Measurements from ENCODE around the gene MESP2.

The MESP2 gene, protein sequence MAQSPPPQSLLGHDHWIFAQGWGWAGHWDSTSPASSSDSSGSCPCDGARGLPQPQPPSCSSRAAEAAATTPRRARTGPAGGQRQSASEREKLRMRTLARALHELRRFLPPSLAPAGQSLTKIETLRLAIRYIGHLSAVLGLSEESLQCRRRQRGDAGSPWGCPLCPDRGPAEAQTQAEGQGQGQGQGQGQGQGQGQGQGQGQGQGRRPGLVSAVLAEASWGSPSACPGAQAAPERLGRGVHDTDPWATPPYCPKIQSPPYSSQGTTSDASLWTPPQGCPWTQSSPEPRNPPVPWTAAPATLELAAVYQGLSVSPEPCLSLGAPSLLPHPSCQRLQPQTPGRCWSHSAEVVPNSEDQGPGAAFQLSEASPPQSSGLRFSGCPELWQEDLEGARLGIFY

DNA sequence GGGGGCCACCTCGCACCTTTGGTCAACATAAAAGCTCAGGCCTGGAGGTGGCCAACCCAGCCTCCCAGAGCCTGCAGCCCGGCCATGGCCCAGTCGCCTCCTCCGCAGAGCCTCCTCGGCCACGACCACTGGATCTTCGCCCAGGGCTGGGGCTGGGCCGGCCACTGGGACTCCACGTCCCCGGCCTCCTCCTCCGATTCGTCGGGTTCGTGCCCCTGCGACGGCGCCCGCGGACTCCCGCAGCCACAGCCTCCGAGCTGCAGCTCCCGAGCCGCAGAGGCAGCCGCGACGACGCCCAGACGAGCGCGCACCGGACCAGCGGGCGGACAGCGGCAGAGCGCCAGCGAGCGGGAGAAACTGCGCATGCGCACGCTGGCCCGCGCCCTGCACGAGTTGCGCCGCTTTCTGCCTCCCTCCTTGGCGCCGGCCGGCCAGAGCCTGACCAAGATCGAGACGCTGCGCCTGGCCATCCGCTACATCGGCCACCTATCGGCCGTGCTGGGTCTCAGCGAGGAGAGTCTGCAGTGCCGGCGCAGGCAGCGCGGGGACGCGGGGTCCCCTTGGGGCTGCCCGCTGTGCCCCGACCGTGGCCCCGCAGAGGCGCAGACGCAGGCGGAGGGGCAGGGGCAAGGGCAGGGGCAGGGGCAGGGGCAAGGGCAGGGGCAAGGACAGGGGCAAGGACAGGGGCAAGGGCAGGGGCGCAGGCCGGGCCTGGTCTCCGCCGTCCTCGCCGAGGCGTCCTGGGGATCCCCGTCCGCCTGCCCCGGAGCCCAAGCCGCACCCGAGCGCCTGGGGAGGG, at the start of gene MESP2:
Gene MESP2, plus strand, starts transcription at position 59 of the 799 bp plus-strand sequence. Its CDS starts 26 bp downstream, at position 85.
- peak; percentile 41 for DNase-seq

DNA sequence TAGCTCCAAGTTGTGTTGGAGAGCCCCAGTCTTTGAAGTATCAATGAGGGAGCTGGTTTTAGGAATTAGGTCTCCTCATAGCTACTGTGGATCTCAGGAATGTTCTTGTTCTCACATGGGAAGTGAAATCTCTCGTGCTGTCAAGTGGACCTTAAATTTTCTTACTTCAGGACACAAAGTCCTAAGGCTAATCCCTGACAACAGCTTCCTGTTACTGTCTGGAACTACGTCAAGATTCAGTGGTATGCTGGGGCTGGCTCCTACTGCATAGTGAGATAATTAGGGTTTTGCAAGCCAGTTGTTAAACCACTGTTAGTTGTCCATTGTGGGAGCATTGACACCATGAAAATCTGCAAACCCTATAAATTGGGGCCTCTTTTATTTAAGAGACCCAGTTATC, 47.9 kb upstream of the MESP2 start:
- no peak for DNase-seq

DNA sequence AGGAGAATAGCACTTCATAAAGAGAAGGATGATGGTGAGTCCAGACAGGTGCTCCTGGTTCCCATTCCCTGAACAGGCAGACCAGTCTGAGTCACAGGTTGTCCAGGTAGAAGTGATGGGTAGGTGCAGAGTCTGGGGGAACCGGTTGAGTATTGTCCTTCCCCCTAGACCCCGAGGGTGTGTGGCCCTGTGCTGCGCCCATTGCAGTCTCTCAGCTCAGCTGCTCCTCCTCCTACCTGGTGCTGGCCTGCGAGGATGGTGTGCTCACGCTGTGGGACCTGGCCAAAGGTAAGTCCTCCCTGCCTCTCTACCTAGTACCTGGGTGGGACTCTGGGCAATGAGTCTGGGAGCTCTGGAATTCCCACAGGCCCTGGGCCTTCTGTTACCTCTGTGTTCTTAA, 44.9 kb upstream of the MESP2 start:
- DNase-seq, result no peak

DNA sequence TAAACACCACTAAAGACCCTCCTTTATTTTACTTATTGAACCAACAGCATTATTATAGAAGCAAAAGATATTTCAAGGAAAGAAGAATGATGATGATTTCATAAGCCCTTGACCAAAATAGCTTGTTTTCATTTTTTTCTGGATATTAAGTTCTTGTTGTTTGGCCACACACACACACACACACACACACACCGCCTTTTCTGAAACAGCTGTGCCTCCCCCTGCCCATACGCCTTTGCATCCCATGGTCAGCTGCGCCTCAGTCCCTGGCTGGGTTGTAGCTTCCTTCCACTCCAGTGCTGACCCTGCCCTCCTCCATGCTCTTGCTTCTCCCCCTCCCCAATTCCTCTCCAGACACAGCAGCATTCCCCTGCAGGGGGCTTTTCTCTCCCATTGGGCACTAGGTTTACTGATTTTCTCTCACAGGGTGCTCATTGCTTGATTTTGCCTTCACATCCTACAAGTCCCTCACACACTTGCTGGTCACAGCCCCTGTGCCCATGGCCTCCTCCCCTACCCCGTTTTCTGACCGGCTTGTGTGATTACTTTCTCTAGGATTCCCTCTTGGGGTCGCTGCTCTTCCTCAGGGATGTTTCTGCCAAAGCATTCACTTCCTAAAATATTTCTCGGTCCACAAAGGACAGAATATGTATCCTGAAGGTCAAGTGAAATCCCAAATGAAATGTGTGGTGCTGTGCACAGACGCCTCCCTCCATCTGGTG, 43.5 kb upstream of the MESP2 start:
- DNase-seq, result no peak

DNA sequence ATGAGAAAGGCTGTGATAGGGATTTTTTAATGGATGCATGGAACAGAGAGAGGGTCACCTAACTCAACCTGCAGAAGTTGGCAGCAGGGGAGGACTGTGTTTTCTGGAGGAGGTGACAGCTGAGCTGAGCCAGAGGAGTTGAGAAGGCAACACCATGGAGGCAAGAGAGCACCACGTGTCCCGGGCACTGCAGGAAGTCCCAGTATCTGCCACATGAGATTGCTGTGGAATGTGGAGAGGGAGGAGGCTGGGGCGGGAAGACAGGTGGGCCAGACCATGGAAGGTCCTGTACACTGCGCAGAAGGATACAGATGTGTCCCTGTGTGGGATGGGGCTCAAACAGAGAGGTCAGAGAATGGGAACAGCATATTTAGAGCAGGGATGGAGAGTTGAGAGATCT, 40.4 kb upstream of the MESP2 start:
- DNase-seq, result no peak

DNA sequence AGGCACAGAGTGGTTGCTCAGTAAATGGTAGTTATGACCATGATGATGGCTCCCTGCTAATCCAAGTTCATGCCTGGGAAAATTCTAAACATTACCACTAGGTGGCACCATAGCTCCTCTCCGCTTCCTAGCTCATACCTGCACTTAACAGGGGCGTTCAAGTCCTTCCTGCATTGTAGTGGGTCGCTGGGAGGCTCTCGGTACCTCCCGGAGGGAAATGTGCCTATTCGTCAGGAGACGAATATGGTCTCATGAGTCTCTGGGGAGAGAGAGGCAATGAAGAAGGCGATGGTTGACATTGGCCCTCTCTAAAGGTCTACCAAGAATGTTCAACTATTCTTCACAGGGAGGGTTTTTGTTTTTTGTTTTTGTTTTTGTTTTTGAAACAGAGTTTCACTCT, 36.0 kb upstream of the MESP2 start:
- peak; percentile 26 for DNase-seq

DNA sequence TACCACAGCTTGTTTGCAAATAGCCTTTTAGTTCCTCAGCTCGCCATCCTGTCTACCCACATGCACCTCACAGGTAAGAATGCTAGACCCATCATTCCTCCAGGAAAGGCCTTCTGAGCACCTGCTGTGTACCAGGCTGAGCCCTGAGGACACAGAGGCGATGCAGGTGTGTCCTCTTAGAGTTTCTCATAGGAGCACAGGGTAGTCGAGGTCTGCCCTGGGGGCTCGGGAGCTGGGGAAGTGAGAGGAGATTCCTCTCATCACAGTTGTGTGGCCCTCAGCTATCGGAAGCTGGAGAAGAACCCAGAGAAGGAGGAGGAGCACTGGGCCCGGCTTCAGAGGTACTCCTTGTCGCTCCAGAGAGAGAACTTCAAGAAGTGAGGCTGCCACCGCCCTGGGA, 33.1 kb upstream of the MESP2 start:
- DNase-seq, result no peak

DNA sequence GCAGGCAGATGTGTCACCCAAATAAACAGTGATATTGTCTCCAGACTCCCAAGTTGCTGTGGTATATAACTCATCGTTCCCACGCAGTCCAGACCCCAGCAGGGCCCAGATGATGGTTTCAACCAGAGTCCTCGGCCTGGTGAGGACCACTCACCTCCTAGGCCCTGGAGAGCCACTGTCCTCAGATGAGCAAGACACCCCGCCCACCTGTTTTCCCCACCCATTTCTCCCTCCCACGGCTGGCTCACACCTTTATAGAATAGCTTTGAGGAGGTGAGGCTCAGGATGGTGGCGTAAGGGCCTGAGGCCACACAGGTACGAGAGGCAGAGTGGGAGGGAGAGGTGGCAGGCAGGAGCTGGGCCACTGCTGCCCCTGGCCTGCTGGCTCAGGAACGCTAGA, 32.5 kb upstream of the MESP2 start:
- DNase-seq, result no peak

DNA sequence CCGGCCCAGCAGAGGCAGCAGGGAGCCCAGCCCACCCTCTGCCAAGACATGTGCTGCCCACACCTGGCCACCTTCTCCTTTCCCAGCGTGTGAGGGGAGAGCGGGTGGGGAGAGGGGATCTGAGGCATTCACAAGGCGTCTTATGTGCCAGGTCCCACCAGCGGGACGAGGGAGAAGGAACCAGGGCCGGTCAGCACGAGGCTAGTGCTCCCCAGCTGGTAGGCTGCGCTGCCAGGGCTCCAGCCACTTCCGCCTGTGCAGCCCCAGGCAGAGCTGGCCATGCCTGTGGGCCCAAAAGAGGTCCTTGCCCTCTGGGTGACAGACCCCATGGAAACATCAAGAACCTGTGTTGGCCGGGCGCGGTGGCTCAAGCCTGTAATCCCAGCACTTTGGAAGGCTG, 31.0 kb upstream of the MESP2 start:
- DNase-seq, result no peak

DNA sequence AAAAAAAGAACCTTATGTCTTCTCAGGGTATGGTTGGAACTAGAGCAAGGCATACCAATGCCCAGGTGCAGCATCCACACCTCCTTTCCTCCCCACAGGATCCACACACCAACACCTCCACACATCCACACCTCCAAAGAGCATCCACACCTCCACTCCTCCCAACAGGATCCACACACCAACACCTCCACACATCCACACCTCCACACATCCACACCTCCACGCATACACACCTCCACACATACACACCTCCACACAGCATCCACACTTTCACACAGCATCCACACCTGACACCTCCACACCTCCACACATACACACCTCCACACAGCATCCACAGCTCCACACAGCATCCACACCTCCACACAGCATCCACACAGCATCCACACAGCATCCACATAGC, 30.4 kb upstream of the MESP2 start:
- DNase-seq, result no peak

DNA sequence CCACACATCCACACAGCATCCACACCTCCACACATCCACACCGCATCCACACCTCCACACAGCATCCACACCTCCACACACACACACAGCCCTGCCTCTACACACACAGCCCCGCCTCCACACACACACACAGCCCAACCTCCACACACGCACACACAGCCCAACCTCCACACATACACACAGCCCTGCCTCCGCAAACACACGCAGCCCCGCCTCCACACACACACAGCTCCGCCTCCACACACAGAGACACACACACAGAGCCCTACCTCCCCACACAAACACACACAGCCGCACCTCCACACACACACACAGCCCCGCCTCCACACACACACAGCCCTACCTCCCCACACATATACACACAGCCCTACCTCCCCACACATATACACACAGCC, 29.7 kb upstream of the MESP2 start:
- no peak for DNase-seq

DNA sequence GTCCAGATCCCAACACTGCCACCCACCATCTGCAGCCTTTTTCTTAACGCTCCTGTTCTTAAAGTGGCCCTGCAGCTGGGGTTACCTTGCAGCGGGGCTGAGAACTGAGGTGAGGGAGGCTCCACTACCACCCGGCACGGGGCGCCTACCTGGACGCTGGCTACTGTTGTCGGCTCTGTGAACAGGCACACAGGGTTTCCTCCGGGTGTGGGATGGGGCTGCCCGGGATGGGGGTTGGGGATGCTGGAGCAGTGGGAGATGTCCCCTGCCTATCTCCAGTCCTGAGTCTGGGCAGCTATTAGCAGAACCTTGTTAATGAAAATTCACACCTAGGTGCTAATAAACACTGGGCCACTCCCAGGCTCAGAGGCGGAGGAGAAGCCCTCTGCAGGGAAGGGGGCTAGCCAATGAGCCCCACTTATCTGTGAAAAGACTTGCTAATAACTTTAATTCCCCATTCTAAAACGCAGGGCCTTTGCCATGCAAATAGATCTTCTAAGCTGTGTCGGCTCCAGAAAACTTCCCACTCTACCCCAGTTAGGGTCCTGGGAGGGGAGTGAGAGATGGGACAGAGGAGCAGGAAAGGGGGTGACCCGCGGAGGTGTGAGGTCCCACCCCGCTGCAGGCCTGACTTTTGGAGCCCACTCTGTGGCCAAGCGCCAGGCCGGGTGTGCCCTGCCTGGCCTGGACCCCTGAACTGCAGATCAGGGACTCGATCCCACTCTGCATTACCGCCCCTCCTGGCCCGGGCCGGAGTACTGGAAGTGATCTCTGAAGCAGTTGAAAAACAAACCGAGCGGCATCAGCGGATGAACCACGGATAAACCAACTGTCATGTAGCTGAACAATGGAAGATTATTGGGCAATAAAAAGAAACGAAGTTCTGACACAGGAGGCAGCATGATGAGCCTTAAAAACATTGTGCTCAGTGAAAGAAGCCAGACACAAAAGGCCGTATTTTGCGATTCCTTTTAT, 28.1 kb upstream of the MESP2 start:
- DNase-seq, result no peak

DNA sequence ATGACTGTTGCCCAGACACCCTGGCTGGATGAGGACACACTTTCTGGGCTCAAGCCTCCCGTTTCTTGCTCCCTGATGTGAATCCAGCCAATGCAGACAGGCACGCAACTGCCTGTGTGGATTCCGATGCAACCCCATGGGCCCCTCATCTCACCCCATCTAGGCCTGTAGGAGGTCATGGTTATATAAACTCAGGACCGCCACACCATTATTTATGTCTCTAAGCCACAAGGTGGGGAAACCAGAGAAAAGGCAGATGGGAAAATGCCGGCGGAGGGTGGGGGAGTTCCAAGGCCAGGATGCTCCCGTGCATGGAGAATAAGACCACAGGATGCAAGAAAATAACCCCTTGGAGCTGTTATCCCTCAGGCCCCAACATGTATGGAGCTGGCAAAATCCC, 27.1 kb upstream of the MESP2 start:
- no peak for DNase-seq

DNA sequence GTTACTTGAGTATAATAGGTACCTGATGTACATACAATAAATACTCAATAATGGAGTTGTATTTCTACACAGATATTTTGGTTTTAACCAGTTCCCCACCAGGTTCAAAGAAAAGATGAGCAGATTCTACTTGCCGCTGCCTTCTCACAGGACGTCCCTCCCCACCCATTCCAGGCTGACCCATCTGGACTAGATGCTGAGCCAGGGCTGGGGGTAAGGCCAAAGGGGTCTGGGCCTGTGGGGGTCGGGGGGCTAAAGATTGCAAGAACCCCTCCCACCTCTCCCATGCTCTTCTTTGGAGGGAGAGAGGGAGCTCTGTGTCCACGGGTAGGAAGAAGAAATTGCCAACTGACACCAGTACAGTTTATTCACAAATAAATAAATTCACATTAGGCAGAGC, 26.6 kb upstream of the MESP2 start:
- no peak for DNase-seq

DNA sequence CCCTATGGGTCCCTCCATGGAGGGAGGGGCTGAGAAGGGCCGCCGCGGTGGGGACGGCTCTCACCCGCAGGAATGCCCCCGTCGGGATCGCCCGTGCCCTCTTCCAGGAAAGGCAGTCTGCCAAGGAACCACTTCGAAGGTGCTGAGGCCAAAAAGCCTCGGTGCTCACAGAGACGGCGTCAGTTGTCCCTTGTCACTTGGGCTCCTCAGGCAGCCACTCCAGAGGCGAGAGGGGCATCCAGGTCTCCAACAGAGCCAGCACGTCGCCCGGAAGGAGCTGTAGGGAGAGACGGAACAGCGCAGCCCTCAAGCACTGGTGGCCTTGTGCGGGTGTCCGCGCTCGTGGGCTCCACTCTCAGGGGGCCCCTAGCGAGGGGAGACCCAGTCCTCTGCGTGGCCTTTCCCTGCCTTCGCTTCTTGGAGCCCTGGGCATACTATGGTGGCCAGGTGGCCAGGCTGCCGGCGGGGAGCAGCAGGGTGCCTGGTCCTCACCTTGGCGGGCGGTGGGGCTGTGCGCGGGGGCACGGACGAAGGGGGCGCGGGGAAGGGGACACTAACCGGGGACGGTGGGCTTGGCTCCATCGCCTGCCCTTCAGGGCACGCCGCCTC, 26.1 kb upstream of the MESP2 start:
- DNase-seq, result no peak

DNA sequence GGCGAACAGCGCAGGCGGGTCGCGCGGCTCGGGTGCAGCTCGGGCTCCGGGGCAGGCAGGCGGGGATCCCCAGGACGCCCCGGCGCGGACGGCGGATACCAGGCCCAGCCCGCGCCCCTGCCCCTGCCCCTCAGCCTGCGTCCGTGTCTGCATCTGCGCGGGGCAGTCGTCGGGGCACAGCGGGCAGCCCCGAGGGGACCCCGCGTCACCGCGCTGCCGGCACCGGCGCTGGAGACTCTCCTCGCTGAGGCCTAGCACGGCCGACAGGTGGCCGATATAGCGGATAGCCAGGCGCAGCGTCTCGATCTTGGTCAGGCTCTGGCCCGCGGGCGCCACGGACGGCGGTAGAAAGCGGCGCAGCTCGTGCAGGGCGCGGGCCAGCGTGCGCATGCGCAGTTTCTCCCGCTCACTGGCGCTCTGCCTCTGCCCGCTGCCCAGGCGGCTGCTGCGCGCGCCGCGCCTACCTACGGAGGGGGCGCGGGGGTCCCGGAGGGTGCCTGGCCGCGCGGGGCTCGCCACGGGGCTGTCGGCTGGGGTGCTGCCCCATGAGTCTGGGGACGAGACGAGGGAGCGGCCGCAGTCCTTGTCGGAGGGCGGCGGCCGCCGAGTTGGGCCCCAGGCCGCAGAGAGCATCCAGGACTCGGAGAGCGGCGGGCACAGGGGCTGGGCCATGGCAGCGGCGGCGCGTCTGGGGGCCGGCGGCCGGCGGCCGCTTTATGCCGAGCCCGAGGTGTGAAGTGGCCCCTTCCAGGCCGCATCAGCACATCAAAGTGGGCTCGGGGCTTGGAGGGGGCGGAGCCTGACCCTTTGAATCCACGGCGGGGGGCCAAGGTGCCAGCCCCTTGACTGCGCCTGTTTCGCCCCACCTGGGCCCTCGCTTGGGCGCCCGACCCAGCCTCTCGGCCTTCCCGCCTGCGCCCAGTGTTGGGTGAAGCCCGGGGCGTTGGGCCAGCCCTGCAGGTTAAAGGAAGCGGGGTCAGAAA, 25.3 kb upstream of the MESP2 start, which contains the start of gene MESP1:
Gene MESP1, minus strand, starts transcription at position 690 of the 983 bp plus-strand sequence. Its CDS starts 18 bp downstream, at position 672.
- peak; percentile 67 for DNase-seq

DNA sequence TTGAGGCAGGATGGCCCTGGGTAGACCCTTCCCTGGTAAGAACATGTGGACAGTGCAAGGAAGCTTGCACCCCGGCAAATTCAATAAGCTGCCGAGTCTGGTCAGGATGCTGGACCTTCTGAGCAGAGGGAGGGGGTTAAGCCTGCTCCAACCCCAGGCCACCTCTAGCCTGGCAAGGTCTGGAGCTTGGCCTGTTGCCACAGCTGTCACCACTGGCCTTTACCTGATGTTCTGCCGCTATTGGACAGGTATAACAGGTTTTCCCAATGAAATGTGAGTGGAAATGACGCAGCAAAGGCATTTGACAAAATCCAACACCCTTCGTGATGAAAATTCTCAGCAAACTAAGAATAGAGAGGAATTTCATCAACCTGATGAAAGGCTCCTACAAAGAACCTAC, 24.4 kb upstream of the MESP2 start:
- no peak for DNase-seq

DNA sequence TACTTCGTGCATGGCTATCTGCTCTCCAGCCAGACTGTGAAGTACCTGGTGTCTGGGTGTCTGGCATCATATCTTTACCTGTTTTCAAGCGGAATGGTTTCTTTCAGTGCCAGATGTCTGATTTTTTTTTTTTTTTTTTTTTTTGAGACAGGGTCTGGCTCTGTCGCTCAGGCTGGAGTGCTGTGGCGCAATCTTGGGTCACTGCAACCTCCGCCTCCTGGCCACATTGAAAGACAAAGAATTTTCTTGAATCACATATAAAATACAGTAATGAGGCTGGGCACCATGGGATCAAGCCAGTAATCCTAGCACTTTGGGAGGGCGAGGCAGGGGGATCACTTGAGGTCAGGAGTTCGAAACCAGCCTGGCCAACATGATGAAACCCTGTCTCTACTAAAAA, 22.3 kb upstream of the MESP2 start:
- DNase-seq, result no peak

DNA sequence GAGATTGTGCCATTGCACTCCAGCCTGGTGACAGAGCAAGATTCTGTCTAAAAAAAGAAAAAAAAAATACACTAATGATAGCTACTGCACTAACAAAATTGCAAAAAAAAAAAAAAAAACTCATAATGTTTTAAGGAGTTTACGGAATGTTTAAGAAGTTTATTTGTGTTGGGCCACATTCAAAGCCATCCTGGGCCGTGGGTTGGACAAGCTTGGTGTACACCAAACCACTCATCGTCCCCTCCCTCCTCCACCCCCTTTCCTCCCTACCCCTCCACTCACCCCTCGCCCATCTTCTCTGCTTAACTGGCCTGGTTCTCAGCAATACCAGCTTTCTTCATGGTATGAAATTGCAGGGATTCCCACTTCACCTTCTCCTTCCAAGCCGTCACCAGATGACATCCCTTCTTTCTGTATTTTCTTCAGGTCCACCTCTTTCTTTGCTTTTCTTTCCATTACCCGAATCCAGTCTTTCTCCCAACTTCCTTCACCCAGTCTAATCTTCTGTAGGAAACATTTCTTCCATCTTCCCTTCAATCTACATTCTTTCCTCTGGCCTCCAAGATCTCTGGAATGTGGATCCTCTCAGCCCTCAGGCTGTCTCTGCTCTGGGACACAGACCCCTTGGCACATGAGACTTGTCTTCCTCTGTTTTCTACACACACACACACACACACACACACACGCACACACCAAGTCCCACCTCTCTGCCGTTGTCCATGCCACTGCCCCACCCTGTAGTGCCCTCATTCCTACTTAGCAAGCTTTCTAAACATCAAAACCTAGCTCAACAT, 21.6 kb upstream of the MESP2 start:
- DNase-seq, result no peak

DNA sequence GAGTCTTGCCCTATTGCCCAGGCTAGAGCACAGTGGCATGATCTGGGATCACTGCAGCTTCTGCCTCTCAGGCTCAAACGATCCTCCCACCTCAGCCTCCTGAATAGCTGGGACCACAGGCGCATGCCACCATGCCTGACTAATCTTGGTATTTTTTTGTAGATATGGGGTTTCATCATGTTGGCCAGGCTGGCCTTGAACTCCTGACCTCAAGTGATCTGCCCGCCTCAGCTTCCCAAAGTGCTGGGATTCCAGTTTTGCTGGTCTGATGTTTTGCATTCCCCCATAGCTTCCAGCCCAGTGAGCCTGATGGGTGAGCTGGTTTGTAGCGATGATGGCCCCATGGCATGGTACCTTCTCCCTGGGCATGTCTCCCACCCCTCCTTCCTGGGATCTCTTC, 20.4 kb upstream of the MESP2 start:
- DNase-seq, result no peak
